IMR-90 (cell line): Measurements from ENCODE around the gene SERP1. TPM values are rescaled to one million over a fixed set of nuclear protein-coding genes. Genes with fewer than 3 reads are reported as not detected.

ENCODE experiments used
- ATAC-seq: fragments of 200-7000 bp; cut with Tn5 transposase; 2 replicates; pipeline ENCODE4 v1.9.1; 2020; ENCODE audit warnings: low read depth, mild to moderate bottlenecking, moderate library complexity
- BruUV-seq: library from RNA; stranded (reverse); fragments of 400-500 nt; replicated peaks from 2 replicates; lab custom pipeline; 2021; lab: Mats Ljungman, UMichigan
- CTCF ChIA-PET: fragments of 300-600 bp; formaldehyde crosslinking; extraction: SDS; loops from one replicate; lab custom pipeline; 2021; ENCODE audit warnings: antibody characterized with exemption; lab: Yijun Ruan, JAX
- POLR2A ChIA-PET: fragments of 300-600 bp; sonication (Branson Sonifier 250); formaldehyde crosslinking; loops from one replicate; lab custom pipeline; 2022; ENCODE audit warnings: antibody characterized with exemption; ENCODE audit not compliant: unreplicated experiment; lab: Charles Lee
- DNase-seq: peaks from one replicate; pipeline ENCODE4 v3.0.0; 2013
- H2AFZ ChIP-seq: replicated peaks from 2 replicates; pipeline ENCODE3; 2013; ENCODE audit warnings: low read length, mild to moderate bottlenecking; ENCODE audit not compliant: poor library complexity
- H2AK5ac ChIP-seq: 2 replicates; pipeline ENCODE4 v1.6.1; 2013; ENCODE audit warnings: low read depth, low read length, inconsistent platforms
- H2AK9ac ChIP-seq: replicated peaks from 2 replicates; pipeline ENCODE3; 2013; ENCODE audit warnings: mild to moderate bottlenecking, low read depth, low read length, moderate library complexity; ENCODE audit not compliant: poor library complexity
- H2BK120ac ChIP-seq: 2 replicates; pipeline ENCODE4 v1.6.1; 2013; ENCODE audit warnings: low read depth, low read length, inconsistent platforms
- H2BK15ac ChIP-seq: 3 replicates; pipeline ENCODE4 v1.6.1; 2013; ENCODE audit warnings: low read depth, low read length, inconsistent platforms
- H2BK20ac ChIP-seq: 2 replicates; pipeline ENCODE4 v1.6.1; 2013; ENCODE audit warnings: low read depth, mild to moderate bottlenecking, inconsistent platforms, low read length, moderate library complexity
- H2BK5ac ChIP-seq: 2 replicates; pipeline ENCODE4 v1.6.1; 2013; ENCODE audit warnings: mild to moderate bottlenecking, low read depth, low read length, inconsistent platforms; ENCODE audit not compliant: poor library complexity, severe bottlenecking
- H3K14ac ChIP-seq: replicated peaks from 2 replicates; pipeline ENCODE4 v1.6.1; 2013; ENCODE audit warnings: low read depth, low read length, inconsistent platforms
- H3K18ac ChIP-seq: 2 replicates; pipeline ENCODE4 v1.6.1; 2013; ENCODE audit warnings: low read depth, low read length, control low read depth
- H3K23ac ChIP-seq: 2 replicates; pipeline ENCODE4 v1.6.1; 2013; ENCODE audit warnings: low read depth, low read length, inconsistent platforms
- H3K27ac ChIP-seq: 2 replicates; pipeline ENCODE4 v1.5.1; 2013; ENCODE audit warnings: mild to moderate bottlenecking, control low read depth, low read length; ENCODE audit not compliant: insufficient read depth
- H3K27me3 ChIP-seq: 2 replicates; pipeline ENCODE4 v1.6.1; 2013; ENCODE audit warnings: low read length; ENCODE audit not compliant: control insufficient read depth, insufficient read depth
- H3K36me3 ChIP-seq: 2 replicates; pipeline ENCODE4 v1.6.1; 2013; ENCODE audit warnings: low read length, mixed read lengths; ENCODE audit not compliant: control insufficient read depth, insufficient read depth
- H3K4ac ChIP-seq: 2 replicates; pipeline ENCODE4 v1.6.1; 2013; ENCODE audit warnings: low read depth, low read length, inconsistent platforms
- H3K4me1 ChIP-seq: 2 replicates; pipeline ENCODE4 v1.6.1; 2013; ENCODE audit warnings: low read length, mixed read lengths; ENCODE audit not compliant: control insufficient read depth, insufficient read depth
- H3K4me2 ChIP-seq: 2 replicates; pipeline ENCODE4 v1.6.1; 2013; ENCODE audit warnings: low read depth, mild to moderate bottlenecking, control low read depth, low read length, moderate library complexity
- H3K4me3 ChIP-seq: 2 replicates; pipeline ENCODE4 v1.5.1; 2013; ENCODE audit warnings: low read depth, mild to moderate bottlenecking, control low read depth, low read length, moderate library complexity; ENCODE audit not compliant: insufficient read depth
- H3K56ac ChIP-seq: 2 replicates; pipeline ENCODE4 v1.6.1; 2013; ENCODE audit warnings: low read length, inconsistent platforms; ENCODE audit not compliant: insufficient read depth; ENCODE audit errors: extremely low read depth
- H3K79me1 ChIP-seq, 2 experiments: 2 replicates each; pipeline ENCODE4 v1.6.1; 2013; ENCODE audit warnings: low read length in 2 of 2, inconsistent platforms in 1 of 2, low read depth in 1 of 2
- H3K9ac ChIP-seq: 2 replicates; pipeline ENCODE4 v1.6.1; 2013; ENCODE audit warnings: low read depth, low read length, control low read depth
- H3K9me1 ChIP-seq: 2 replicates; pipeline ENCODE4 v1.6.1; 2013; ENCODE audit warnings: low read length, inconsistent platforms; ENCODE audit not compliant: insufficient read depth
- H3K9me3 ChIP-seq: 2 replicates; pipeline ENCODE4 v1.6.1; 2013; ENCODE audit warnings: low read length; ENCODE audit not compliant: control insufficient read depth, insufficient read depth
- H4K20me1 ChIP-seq: 2 replicates; pipeline ENCODE4 v1.6.1; 2013; ENCODE audit warnings: low read length, inconsistent platforms; ENCODE audit not compliant: insufficient read depth
- H4K5ac ChIP-seq: 2 replicates; pipeline ENCODE4 v1.6.1; 2013; ENCODE audit warnings: mild to moderate bottlenecking, low read depth, low read length, control low read depth
- H4K8ac ChIP-seq, 2 experiments: 2 replicates each; pipeline ENCODE4 v1.6.1; 2013; ENCODE audit warnings: low read depth in 2 of 2, low read length in 2 of 2, control low read depth in 1 of 2, inconsistent platforms in 1 of 2
- H4K91ac ChIP-seq: 2 replicates; pipeline ENCODE4 v1.6.1; 2013; ENCODE audit warnings: low read depth, low read length, inconsistent platforms; ENCODE audit not compliant: insufficient read depth
- CHD1 ChIP-seq: IDR thresholded peaks from 2 replicates; pipeline ENCODE4 v1.6.1; 2012; ENCODE audit warnings: low read depth, low read length, improper control_type of control experiment
- FOS ChIP-seq: fragments of 150-350 bp; IDR thresholded peaks from 2 replicates; pipeline ENCODE4 v1.6.1; 2016; ENCODE audit warnings: low read depth, low read length
- MAFK ChIP-seq: IDR thresholded peaks from 2 replicates; pipeline ENCODE4 v1.6.1; 2012; ENCODE audit warnings: low read depth, low read length, improper control_type of control experiment
- RCOR1 ChIP-seq: IDR thresholded peaks from 2 replicates; pipeline ENCODE4 v1.6.1; 2012; ENCODE audit warnings: mild to moderate bottlenecking, low read length, improper control_type of control experiment; ENCODE audit not compliant: insufficient replicate concordance
- dilution Hi-C: fragments of 300-500 bp; cut with HindIII; formaldehyde crosslinking; loops from one replicate; pipeline ENCODE4 v1.14.3; 2018; ENCODE audit warnings: low sequenced_read_pairs; ENCODE audit not compliant: unreplicated experiment
- in situ Hi-C: fragments of 300-500 bp; cut with MboI; formaldehyde crosslinking; loops from 3 replicates; pipeline ENCODE4 v1.14.3; 2019; ENCODE audit warnings: low sequenced_read_pairs, inconsistent platforms, mixed read lengths
- intact Hi-C: fragments of 100-400 bp; cut with micrococcal nuclease; formaldehyde crosslinking; loops from 2 replicates; pipeline ENCODE4 v1.10.0; 2022
- polyA plus RNA-seq, 3 experiments: library from polyadenylated mRNA; depleted of rRNA; stranded (reverse); fragments of >200 nt; gene quantifications; 2 replicates each; pipeline ENCODE4 v1.2.3, GENCODE V29; 2012; ENCODE audit warnings: low replicate concordance in 1 of 3
- total RNA-seq: library from RNA; depleted of rRNA; stranded (reverse); fragments of >200 nt; gene quantifications from 2 replicates; pipeline ENCODE4 v1.2.3, GENCODE V29; 2012

Gene SERP1
- total and polyA plus RNA-seq, 2 of the 4 experiments (the other 2 are of a cell fraction): 64.0 to 73.4 TPM

- in situ Hi-C loops (no loop called here), intact Hi-C loops (loop anchor here (2.0 kb wide), 1 partner anchor 14 kb away; no protein-coding TSS in a partner anchor), dilution Hi-C loops (no loop called here)
- Histone ChIP-seq H3K14ac (no peak overlapping the region), H4K91ac (no peak overlapping the region), H3K27me3 (no peaks in the 10 kb centered on the region), H2AK5ac (no peak overlapping the region), H3K56ac (no peak overlapping the region), H3K9ac (no peak overlapping the region), H4K8ac (no peak overlapping the region), H3K27ac (no peak overlapping the region), H3K9me1 (0 out of 2 replicates have a peak, but pooled peaks cover 2% of the 10 kb centered on the region), H3K36me3 (peaks cover 18% of the 10 kb centered on the region), H3K23ac (no peak overlapping the region), H4K20me1 (no peaks in the 10 kb centered on the region), H2AFZ (no peak overlapping the region), H3K4ac (no peak overlapping the region), H3K4me2 (no peak overlapping the region), H3K18ac (no peak overlapping the region), H3K9me3 (no peaks in the 10 kb centered on the region), H3K4me1 (no peaks in the 10 kb centered on the region), H2BK15ac (no peak overlapping the region), H4K5ac (no peak overlapping the region), H2BK20ac (no peak overlapping the region), H3K4me3 (no peak overlapping the region), H2BK5ac (no peak overlapping the region), H2AK9ac (no peak overlapping the region), H2BK120ac (no peak overlapping the region), H3K79me1 (peaks cover 5 to 16% of the 10 kb centered on the region in 2 experiments; a peak in 3 of 4 replicates)
- no TSS peak for BruUV-seq
- POLR2A ChIA-PET: no interaction called here
- TF ChIP-seq CHD1 (no peak), RCOR1 (no peak), FOS (no peak), MAFK (no peak)
- CTCF ChIA-PET: no interaction called here
- no peak for ATAC-seq
- DNase-seq: no peak
These were observed 34.9 kb upstream of the SERP1 start for GRCh38 chr3:150581174-150581573.
